Endothelial cell of umbilical vein (primary cell): ENCODE data around the gene TFAP2A.

Source experiments
- CTCF ChIP-seq, 2 donors: IDR thresholded peaks; 1 replicate in 1 of 2; 2 replicates in 1 of 2; pipeline ENCODE4 v1.5.1; 2011; ENCODE audit warnings: low read length in 2 of 2, mild to moderate bottlenecking in 2 of 2, moderate library complexity in 2 of 2, control low read depth in 1 of 2, inconsistent platforms in 1 of 2, low read depth in 1 of 2; ENCODE audit not compliant: insufficient read depth in 1 of 2; ENCODE audit errors: extremely low read depth in 1 of 2
- MAX ChIP-seq: IDR thresholded peaks from 2 replicates; pipeline ENCODE4 v1.6.1; 2011; ENCODE audit not compliant: insufficient read depth, insufficient read length

- TF ChIP-seq CTCF (IDR thresholded peaks at IDR 0.05; ENCODE audit: extremely low read depth in 1 of 2, insufficient read depth in 1 of 2, low read depth in 1 of 2, low read length in 2 of 2) = no peak
- no peak for TF ChIP-seq MAX
Observed at GRCh38 chr6:10420546-10421157, 5.8 kb upstream of the TFAP2A start.
